Measurements from ENCODE around the gene USB1. TPM values are rescaled to one million over a fixed set of nuclear protein-coding genes. Genes with fewer than 3 reads are reported as not detected.

Gene USB1, protein sequence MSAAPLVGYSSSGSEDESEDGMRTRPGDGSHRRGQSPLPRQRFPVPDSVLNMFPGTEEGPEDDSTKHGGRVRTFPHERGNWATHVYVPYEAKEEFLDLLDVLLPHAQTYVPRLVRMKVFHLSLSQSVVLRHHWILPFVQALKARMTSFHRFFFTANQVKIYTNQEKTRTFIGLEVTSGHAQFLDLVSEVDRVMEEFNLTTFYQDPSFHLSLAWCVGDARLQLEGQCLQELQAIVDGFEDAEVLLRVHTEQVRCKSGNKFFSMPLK
- 16.8 and 25.7 TPM in 2 replicates for total RNA-seq (2014; rRNA removed; shearing (Covaris generic))
- polyA plus RNA-seq (2015; cell fraction: cytosol; rRNA removed): 47.0 and 60.9 TPM in 2 replicates
- polyA plus RNA-seq (2015; cell fraction: nucleus; rRNA removed): 26.8 and 27.0 TPM in 2 replicates

- peak; percentile 86 for DNase-seq (ENCODE audit: low read depth)
These were observed at the start of gene USB1 for GRCh38 chr16:58000706-58001676. TSS of gene USB1 (plus strand) at chr16:58001407. CDS start at chr16:58001484, 77 bp downstream.

GRCh38 chr16:57952909-57953308 lies 48.3 kb upstream of the USB1 start:
- DNase-seq (ENCODE audit: low read depth): no peak

DNA sequence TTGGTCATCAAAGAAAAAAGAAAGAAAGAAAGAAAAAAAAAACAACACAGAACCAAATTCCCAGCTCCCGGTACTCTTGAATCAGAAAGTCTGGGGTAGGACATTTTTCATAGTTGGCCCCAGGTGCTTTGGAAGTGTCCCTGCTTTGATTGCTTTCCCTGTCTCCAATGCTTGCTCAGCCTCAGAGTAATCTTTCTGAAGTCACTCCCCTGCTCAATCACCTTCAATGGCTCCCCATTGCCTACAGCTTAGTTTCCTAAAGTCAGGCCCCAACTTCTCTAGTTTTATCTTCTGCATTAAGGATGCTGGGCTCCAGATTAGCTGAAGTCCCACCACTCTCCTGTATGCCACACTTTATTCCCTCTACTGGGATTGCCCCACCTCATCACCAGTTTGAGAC lies 47.4 kb upstream of the USB1 start:
- DNase-seq (ENCODE audit: low read depth): no peak

DNA sequence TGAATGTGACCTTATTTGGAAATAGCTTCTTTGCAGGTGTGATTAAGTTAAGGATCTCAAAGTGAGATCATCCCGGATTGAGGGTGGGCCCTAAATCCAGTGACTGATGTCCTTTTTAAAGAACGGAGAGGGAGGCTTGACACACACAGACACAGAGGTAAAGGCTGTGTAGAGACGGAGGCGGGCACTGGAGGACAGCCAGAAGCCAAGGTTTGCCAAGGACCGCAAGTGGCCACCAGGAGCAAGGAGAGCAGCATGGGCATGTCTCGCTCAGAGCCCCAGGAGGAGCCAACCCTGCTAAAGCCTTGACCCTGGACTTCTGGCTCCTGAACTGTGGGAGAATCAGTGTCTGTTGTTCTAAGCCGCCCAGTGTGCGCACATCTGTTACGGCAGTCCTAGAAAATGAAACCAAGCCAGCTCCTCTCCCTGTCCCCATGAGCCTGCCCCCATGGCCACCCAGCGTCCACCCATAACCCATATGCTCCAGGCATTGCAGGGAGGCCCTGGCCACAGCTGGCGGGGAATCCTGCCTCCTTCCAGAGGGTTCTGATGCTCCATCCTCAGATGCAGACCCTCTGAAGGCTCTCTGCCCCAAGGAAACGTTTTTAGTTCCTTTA lies 45.5 kb upstream of the USB1 start:
- peak; percentile 32 for DNase-seq (ENCODE audit: low read depth)

DNA sequence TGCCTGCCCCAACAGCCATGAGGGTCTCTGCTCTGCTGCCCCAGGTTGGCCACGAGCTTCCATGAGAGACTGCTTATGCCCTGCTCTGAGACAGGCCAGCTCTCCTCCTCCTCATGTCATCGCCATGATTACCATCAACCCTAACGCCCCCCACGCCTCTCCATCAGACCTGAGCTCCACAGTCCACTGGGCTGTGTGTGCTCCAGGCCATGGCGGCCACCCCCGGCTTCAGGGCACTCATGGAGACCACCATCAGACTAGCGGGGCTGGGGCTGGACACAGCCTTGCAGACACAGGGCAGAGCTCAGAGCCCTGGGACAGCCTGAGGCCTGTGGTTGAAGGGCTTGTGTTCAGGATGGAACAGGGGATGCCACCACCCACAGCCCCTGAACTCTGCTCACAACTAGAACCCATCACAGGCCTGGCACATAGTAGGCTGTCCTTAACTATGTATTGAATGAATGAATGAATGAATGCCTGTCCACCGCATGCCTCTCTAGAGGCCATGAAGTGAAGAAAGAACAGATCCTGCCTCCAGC lies 44.9 kb upstream of the USB1 start:
- no peak for DNase-seq (ENCODE audit: low read depth)

DNA sequence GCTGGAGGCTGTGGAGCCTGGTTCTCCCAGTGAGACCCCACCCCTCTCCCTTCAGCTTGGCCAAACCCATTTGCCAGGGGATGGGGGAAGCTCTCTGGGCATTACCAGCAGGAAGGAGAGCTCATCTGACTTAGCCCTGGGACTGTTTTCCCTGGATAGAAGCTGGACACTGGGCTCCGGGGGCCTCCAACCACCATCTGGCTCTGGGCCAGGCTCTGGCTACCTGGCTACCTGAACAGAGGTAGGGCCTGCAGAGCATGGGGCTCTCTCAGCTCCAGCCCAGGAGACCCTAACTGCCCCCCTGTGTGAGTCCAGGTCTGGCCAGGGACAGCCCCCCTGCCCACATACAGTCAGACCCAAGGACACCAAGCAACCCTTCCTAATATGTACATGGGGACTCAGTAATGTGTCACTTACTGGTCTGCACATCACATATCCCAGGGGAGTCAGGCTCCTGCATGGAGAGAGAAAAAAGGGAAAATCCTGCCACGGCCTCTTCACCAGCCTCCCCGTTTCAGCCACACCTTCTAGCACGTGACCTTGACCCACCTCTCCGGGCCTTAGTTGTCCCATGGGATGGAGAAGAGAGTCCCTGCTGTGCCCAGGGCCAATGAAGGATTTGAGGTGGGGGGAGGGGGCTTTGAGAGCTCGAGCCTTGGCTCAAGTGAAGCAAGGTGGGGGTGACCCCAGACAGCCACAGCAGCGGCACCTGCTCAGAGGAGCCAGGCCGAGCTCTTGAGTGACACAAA lies 44.1 kb upstream of the USB1 start:
- DNase-seq (ENCODE audit: low read depth): no peak

- DNase-seq (ENCODE audit: low read depth): no peak
These were observed 43.4 kb upstream of the USB1 start for GRCh38 chr16:57957673-57958392.

DNA sequence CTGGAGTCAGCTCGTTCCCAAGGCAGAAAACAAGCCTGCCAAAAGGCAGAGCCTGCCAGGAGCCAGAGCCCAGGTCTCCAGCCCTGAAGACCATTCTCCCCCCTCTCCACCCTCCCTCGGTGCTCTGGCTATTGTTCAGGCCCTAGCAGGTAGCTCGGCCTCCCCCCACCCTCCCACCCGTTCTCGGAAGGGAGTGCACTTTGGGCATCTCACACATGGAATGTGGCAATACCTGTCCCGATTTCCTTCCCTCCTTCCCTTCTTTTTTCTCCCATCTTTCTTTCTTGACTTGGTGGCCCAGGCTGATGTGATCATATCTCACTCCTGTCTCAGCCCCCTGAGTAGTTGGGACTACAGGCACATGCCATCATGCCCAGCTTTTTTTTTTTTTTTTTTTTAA lies 42.7 kb upstream of the USB1 start:
- no peak for DNase-seq (ENCODE audit: low read depth)

DNA sequence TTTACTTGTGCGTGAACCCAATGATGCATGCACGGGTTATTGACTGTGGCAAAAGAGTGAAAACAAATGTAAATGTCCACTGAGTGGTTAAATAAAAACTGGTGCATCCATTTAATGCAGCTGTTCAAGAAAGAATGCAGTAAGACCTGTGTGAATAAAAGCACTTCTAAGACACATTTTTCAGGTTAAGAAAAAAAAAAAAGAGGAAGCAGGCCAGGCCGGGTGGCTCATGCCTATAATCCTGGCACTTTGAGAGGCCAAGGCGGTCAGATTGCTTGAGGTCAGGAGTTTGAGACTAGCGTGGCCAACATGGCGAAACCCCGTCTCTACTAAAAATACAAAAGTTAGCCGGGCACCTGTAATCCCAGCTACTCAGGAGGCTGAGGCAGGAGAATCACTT lies 42.1 kb upstream of the USB1 start:
- DNase-seq (ENCODE audit: low read depth): no peak

- DNase-seq (ENCODE audit: low read depth): no peak
These were observed 41.4 kb upstream of the USB1 start for GRCh38 chr16:57959804-57960203.

DNA sequence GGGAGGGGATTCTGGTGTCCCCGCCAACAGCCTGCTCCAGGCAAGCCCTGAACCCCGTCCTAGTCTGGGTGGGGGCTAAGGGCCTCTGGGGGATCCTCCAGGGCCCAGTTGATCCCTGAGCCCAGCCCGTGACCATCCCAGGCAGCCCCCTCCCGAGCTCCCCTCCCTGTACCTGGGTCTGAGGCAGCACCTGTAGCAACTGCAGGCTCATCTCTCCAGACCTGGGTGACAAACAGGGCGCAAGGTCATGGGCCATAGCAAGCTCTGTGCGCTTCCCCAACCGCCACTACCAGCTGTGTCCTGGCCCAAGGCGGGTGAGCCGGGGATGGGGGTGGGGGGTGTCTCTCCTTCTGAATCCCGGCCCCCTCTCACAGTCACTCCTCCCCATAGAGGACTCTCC lies 40.9 kb upstream of the USB1 start:
- no peak for DNase-seq (ENCODE audit: low read depth)

- DNase-seq (ENCODE audit: low read depth): no peak
These were observed 40.3 kb upstream of the USB1 start for GRCh38 chr16:57960826-57961472.

GRCh38 chr16:57961538-57961937 lies 39.7 kb upstream of the USB1 start:
- no peak for DNase-seq (ENCODE audit: low read depth)

DNA sequence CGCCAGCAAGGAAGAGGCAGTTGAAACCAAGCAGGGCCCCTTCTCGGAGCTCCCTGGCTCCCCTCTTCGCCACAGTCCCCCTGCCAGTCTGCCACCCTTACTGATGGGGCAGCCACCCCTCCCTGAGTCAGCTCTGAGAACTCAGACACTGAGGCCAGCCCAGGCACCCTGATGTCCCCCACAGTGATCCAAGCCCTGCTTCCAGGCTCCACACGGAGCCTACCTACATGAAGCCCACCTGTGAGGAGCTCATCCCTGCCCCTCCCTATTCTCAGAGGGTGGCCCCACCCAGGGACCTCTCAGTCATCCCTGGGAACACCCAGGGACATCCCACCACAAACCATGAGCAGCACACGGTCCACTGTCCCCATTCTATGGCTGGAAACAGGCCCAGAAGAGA lies 39.2 kb upstream of the USB1 start:
- no peak for DNase-seq (ENCODE audit: low read depth)

GRCh38 chr16:57962756-57963155 lies 38.5 kb upstream of the USB1 start:
- DNase-seq (ENCODE audit: low read depth): no peak

DNA sequence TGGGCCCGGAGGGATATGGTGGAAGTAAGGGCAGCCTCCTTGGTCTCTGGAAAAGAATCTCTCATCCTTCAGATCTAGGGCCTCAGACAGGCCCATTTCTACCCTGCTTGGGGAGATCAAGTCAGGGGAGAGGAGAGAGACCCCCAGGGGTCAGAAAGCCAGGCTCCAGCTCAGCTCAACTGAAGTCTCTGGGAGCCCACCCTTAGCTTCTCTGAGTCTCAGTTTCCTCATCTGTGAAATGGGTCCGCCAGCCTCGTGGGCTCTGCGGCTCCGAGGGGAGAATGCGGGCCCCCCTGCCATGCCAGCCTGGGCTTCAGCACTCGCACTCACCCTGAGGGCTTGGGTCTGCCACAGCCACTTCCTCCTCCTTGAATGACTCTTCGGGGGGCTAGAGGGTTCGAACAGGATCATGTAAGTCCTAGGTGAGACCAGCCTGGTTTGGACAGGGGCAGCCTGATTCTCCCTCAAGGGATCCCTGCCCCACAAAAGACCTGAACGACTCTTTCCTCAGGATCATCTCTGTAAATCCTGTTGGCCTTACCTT lies 37.0 kb upstream of the USB1 start:
- DNase-seq (ENCODE audit: low read depth): no peak

DNA sequence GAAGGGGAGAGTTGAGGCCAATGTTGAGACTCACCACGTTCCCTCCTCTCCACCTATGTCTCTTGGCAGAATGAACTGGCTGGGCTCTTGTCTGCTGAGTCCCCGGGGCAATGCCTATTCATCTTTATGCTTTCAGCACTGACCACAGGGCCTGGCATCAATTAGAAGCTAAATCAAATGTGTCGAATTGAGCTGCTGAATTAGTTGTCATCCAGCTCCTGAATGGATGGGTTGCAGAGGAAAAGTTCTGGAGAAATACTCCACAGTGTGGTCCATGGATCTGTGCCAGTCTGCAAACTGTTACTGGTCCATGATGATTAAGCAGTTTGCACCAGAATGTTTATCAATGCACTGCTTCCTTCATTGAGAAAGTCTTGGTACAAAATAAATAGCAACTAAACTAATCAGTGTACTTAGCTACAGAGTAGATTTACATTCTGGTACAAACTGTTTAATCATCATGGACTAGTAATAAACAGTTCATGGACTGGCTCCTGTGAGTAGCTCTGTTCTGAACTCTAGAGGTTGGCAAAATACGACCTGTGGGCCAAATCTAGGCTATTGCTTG lies 34.9 kb upstream of the USB1 start:
- no peak for DNase-seq (ENCODE audit: low read depth)

- no peak for DNase-seq (ENCODE audit: low read depth)
These were observed 34.2 kb upstream of the USB1 start for GRCh38 chr16:57966986-57967385.

GRCh38 chr16:57967916-57968315 lies 33.3 kb upstream of the USB1 start:
- no peak for DNase-seq (ENCODE audit: low read depth)
